HEK293 (cell line): Measurements from ENCODE around the gene GYS2.

Experiments used
- CTCF ChIA-PET: fragments of 350-600 bp; formaldehyde crosslinking; extraction: SDS; loops from one replicate; lab custom pipeline; 2021; ENCODE audit warnings: antibody characterized with exemption; lab: Yijun Ruan, JAX
- POLR2A ChIA-PET: fragments of 300-600 bp; formaldehyde crosslinking; extraction: SDS; loops from one replicate; lab custom pipeline; 2020; ENCODE audit warnings: antibody characterized with exemption, inconsistent platforms; lab: Yijun Ruan, JAX
- H3K27ac ChIP-seq: fragments of 200-500 bp; sonication (Bioruptor generic); 2 replicates; pipeline ENCODE4 v1.5.1; 2014; ENCODE audit warnings: low read depth, low read length, control low read depth, inconsistent platforms; ENCODE audit errors: extremely low read depth
- H3K36me3 ChIP-seq, 2 experiments: fragments of 200-500 bp in 1 of 2; sonication (Bioruptor generic) in 1 of 2; 1 replicate in 1 of 2; 2 replicates in 1 of 2; pipeline ENCODE4 v1.5.1; 2014 to 2017; ENCODE audit warnings: inconsistent platforms in 2 of 2, low read length in 2 of 2; ENCODE audit not compliant: control insufficient read depth in 2 of 2, insufficient read depth in 1 of 2
- H3K4me1 ChIP-seq: fragments of 200-500 bp; sonication (Bioruptor generic); 2 replicates; pipeline ENCODE4 v1.5.1; 2014; ENCODE audit warnings: mild to moderate bottlenecking, low read length, inconsistent platforms; ENCODE audit not compliant: control insufficient read depth, insufficient read depth
- H3K4me3 ChIP-seq: 2 replicates; pipeline ENCODE4 v1.5.1; 2011; ENCODE audit warnings: low read depth, mild to moderate bottlenecking, control low read depth, low read length, moderate library complexity
- H3K9me3 ChIP-seq: fragments of 200-500 bp; sonication (Bioruptor generic); 2 replicates; pipeline ENCODE4 v1.5.1; 2014; ENCODE audit warnings: low read depth, low read length, inconsistent platforms; ENCODE audit not compliant: control insufficient read depth, insufficient read depth
- GLIS1 ChIP-seq: fragments of 450-650 bp; formaldehyde crosslinking; IDR thresholded peaks from 2 replicates; pipeline ENCODE4 v1.5.1; 2016; ENCODE audit warnings: missing biosample characterization, missing genetic modification characterization
- GLIS2 ChIP-seq: fragments of 450-650 bp; formaldehyde crosslinking; IDR thresholded peaks from 2 replicates; pipeline ENCODE4 v1.5.1; 2016; ENCODE audit warnings: missing biosample characterization, missing genetic modification characterization
- REPIN1 ChIP-seq: fragments of 450-650 bp; formaldehyde crosslinking; IDR thresholded peaks from 2 replicates; pipeline ENCODE4 v1.5.1; 2017; ENCODE audit warnings: missing biosample characterization, missing genetic modification characterization, low read depth
- SALL2 ChIP-seq: fragments of 450-650 bp; formaldehyde crosslinking; IDR thresholded peaks from 2 replicates; pipeline ENCODE4 v1.5.0; 2017; ENCODE audit warnings: missing biosample characterization, mild to moderate bottlenecking, missing genetic modification characterization, borderline replicate concordance
- TRIM28 ChIP-seq: IDR thresholded peaks from 2 replicates; pipeline ENCODE4 v1.6.1; 2011; ENCODE audit warnings: low read length, control low read depth, borderline replicate concordance
- YY2 ChIP-seq: fragments of 450-650 bp; formaldehyde crosslinking; IDR thresholded peaks from 2 replicates; pipeline ENCODE4 v1.5.1; 2016; ENCODE audit warnings: missing biosample characterization, missing genetic modification characterization
- ZIC2 ChIP-seq: fragments of 450-650 bp; formaldehyde crosslinking; IDR thresholded peaks from 2 replicates; pipeline ENCODE4 v1.5.1; 2016; ENCODE audit warnings: missing biosample characterization, missing genetic modification characterization
- ZNF140 ChIP-seq: fragments of 450-650 bp; formaldehyde crosslinking; IDR thresholded peaks from 2 replicates; pipeline ENCODE4 v1.5.1; 2016; ENCODE audit warnings: missing biosample characterization, missing genetic modification characterization
- ZNF157 ChIP-seq: fragments of 450-650 bp; formaldehyde crosslinking; IDR thresholded peaks from 2 replicates; pipeline ENCODE4 v1.5.1; 2016; ENCODE audit warnings: missing biosample characterization, missing genetic modification characterization
- ZNF174 ChIP-seq: fragments of 450-650 bp; formaldehyde crosslinking; IDR thresholded peaks from 2 replicates; pipeline ENCODE4 v1.5.0; 2017; ENCODE audit warnings: missing biosample characterization, mild to moderate bottlenecking, missing genetic modification characterization
- ZNF473 ChIP-seq: fragments of 450-650 bp; formaldehyde crosslinking; IDR thresholded peaks from 2 replicates; pipeline ENCODE4 v1.5.1; 2017; ENCODE audit warnings: missing biosample characterization, missing genetic modification characterization
- ZNF501 ChIP-seq: fragments of 450-650 bp; formaldehyde crosslinking; IDR thresholded peaks from 2 replicates; pipeline ENCODE4 v1.5.1; 2016; ENCODE audit warnings: missing biosample characterization, missing genetic modification characterization
- ZNF555 ChIP-seq: fragments of 450-650 bp; formaldehyde crosslinking; conservative IDR thresholded peaks from 2 replicates; pipeline ENCODE4 v1.5.1; 2017; ENCODE audit warnings: missing biosample characterization, mild to moderate bottlenecking, missing genetic modification characterization, inconsistent platforms
- ZNF561 ChIP-seq: fragments of 450-650 bp; IDR thresholded peaks from 2 replicates; pipeline ENCODE4 v1.5.1; 2018; ENCODE audit warnings: missing biosample characterization, missing genetic modification characterization, borderline replicate concordance
- ZNF610 ChIP-seq: fragments of 450-650 bp; formaldehyde crosslinking; IDR thresholded peaks from 2 replicates; pipeline ENCODE4 v1.5.1; 2016; ENCODE audit warnings: missing biosample characterization, missing genetic modification characterization, borderline replicate concordance
- ZNF677 ChIP-seq: fragments of 450-650 bp; IDR thresholded peaks from 2 replicates; pipeline ENCODE4 v1.5.0; 2018; ENCODE audit warnings: missing biosample characterization, mild to moderate bottlenecking, missing genetic modification characterization, moderate library complexity
- ZNF747 ChIP-seq: fragments of 450-650 bp; formaldehyde crosslinking; IDR thresholded peaks from 2 replicates; pipeline ENCODE4 v1.5.1; 2016; ENCODE audit warnings: missing biosample characterization, missing genetic modification characterization
- TF ChIP-seq, protein P1 (sequence below): fragments of 450-650 bp; formaldehyde crosslinking; IDR thresholded peaks from 2 replicates; pipeline ENCODE4 v1.5.1; 2016; ENCODE audit warnings: missing biosample characterization, missing genetic modification characterization
- TF ChIP-seq, protein P2 (sequence below): fragments of 450-650 bp; formaldehyde crosslinking; IDR thresholded peaks from 2 replicates; pipeline ENCODE4 v1.5.1; 2016; ENCODE audit warnings: missing biosample characterization, missing genetic modification characterization
- TF ChIP-seq, protein P3 (sequence below): fragments of 450-650 bp; formaldehyde crosslinking; IDR thresholded peaks from 2 replicates; pipeline ENCODE4 v1.5.1; 2017; ENCODE audit warnings: missing biosample characterization, missing genetic modification characterization
- TF ChIP-seq, protein P4 (sequence below): fragments of 450-650 bp; formaldehyde crosslinking; IDR thresholded peaks from 2 replicates; pipeline ENCODE4 v1.5.1; 2016; ENCODE audit warnings: missing biosample characterization, missing genetic modification characterization, borderline replicate concordance
- TF ChIP-seq, protein P5 (sequence below): fragments of 450-650 bp; formaldehyde crosslinking; IDR thresholded peaks from 2 replicates; pipeline ENCODE4 v1.5.1; 2016; ENCODE audit warnings: missing biosample characterization, missing genetic modification characterization

Gene GYS2

DNA sequence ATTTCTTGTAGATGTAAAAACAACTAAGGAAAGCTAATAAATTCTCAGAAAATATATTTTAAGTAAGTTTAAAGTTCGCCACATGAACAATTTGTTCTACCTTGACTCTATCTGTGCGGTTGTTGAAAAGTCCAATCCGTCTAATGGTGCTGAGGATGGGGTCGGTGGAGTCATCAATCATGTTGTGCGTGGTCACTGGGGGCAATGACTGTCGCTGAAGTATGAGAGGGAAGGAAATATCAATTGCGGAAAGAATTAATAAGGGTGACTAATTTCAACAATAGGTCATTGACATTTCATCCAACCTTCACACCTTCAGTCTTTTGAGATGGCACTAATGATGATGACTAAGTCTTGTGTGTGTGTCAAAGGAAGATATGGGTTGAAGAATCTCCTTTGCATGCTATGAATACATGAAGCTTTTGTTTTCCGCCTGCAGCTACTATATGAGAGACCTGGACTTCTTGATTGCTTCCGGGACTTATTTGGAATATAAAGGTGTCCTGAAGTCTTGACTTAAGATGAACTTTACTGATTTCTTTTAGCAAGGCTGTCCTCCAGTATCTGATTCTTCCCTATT is 46.5 kb downstream of the GYS2 start:
- POLR2A ChIA-PET, result no interaction called here
- Histone ChIP-seq H3K9me3 (no peaks in the 10 kb centered on the region), H3K27ac (no peak overlapping the region), H3K36me3 (no peaks in the 10 kb centered on the region), H3K4me1 (no peaks in the 10 kb centered on the region), H3K4me3 (no peak overlapping the region)
- CTCF ChIA-PET, result no interaction called here
- no peak for TF ChIP-seq ZNF561
- TF ChIP-seq, protein P1, sequence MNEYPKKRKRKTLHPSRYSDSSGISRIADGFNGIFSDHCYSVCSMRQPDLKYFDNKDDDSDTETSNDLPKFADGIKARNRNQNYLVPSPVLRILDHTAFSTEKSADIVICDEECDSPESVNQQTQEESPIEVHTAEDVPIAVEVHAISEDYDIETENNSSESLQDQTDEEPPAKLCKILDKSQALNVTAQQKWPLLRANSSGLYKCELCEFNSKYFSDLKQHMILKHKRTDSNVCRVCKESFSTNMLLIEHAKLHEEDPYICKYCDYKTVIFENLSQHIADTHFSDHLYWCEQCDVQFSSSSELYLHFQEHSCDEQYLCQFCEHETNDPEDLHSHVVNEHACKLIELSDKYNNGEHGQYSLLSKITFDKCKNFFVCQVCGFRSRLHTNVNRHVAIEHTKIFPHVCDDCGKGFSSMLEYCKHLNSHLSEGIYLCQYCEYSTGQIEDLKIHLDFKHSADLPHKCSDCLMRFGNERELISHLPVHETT (tag by site-specific recombination), result no peak
- TF ChIP-seq, protein P2, sequence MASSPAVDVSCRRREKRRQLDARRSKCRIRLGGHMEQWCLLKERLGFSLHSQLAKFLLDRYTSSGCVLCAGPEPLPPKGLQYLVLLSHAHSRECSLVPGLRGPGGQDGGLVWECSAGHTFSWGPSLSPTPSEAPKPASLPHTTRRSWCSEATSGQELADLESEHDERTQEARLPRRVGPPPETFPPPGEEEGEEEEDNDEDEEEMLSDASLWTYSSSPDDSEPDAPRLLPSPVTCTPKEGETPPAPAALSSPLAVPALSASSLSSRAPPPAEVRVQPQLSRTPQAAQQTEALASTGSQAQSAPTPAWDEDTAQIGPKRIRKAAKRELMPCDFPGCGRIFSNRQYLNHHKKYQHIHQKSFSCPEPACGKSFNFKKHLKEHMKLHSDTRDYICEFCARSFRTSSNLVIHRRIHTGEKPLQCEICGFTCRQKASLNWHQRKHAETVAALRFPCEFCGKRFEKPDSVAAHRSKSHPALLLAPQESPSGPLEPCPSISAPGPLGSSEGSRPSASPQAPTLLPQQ (tag by site-specific recombination), result no peak
- TF ChIP-seq, protein P3, sequence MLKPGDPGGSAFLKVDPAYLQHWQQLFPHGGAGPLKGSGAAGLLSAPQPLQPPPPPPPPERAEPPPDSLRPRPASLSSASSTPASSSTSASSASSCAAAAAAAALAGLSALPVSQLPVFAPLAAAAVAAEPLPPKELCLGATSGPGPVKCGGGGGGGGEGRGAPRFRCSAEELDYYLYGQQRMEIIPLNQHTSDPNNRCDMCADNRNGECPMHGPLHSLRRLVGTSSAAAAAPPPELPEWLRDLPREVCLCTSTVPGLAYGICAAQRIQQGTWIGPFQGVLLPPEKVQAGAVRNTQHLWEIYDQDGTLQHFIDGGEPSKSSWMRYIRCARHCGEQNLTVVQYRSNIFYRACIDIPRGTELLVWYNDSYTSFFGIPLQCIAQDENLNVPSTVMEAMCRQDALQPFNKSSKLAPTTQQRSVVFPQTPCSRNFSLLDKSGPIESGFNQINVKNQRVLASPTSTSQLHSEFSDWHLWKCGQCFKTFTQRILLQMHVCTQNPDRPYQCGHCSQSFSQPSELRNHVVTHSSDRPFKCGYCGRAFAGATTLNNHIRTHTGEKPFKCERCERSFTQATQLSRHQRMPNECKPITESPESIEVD (tag by site-specific recombination), result no peak
- no peak for TF ChIP-seq SALL2 (tag by site-specific recombination)
- no peak for TF ChIP-seq REPIN1
- TF ChIP-seq, protein P4, sequence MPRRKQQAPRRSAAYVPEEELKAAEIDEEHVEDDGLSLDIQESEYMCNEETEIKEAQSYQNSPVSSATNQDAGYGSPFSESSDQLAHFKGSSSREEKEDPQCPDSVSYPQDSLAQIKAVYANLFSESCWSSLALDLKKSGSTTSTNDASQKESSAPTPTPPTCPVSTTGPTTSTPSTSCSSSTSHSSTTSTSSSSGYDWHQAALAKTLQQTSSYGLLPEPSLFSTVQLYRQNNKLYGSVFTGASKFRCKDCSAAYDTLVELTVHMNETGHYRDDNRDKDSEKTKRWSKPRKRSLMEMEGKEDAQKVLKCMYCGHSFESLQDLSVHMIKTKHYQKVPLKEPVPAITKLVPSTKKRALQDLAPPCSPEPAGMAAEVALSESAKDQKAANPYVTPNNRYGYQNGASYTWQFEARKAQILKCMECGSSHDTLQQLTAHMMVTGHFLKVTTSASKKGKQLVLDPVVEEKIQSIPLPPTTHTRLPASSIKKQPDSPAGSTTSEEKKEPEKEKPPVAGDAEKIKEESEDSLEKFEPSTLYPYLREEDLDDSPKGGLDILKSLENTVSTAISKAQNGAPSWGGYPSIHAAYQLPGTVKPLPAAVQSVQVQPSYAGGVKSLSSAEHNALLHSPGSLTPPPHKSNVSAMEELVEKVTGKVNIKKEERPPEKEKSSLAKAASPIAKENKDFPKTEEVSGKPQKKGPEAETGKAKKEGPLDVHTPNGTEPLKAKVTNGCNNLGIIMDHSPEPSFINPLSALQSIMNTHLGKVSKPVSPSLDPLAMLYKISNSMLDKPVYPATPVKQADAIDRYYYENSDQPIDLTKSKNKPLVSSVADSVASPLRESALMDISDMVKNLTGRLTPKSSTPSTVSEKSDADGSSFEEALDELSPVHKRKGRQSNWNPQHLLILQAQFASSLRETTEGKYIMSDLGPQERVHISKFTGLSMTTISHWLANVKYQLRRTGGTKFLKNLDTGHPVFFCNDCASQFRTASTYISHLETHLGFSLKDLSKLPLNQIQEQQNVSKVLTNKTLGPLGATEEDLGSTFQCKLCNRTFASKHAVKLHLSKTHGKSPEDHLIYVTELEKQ (tag by site-specific recombination), result no peak
- no peak for TF ChIP-seq ZNF174 (tag by site-specific recombination)

DNA sequence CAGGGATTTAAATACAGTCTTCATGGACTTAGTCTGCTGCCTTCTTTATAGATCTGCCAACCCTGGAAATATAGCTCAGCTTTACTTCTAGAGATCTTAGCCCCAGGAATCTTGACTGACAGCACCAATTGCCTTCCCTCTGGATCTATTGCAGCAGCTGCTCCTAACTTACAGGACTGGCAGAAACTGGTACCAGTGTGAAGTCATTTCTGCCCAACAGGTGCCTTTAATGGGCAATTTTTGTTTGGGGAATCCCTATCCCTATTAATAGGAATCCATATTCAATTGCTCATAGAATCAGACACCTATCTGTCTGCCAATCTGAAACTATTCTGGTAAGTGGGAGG is 51.3 kb downstream of the GYS2 start:
- Histone ChIP-seq H3K27ac (no peak overlapping the region), H3K4me1 (no peaks in the 10 kb centered on the region), H3K9me3 (no peaks in the 10 kb centered on the region), H3K36me3 (no peaks in the 10 kb centered on the region), H3K4me3 (no peak overlapping the region)
- CTCF ChIA-PET, result interaction anchor here (1.2 kb wide), 1 partner anchor 9 kb away, joined by 5 read pairs; no protein-coding TSS in a partner anchor
- POLR2A ChIA-PET, result no interaction called here
- TF ChIP-seq ZNF140 (tag by site-specific recombination) (no peak), ZNF610 (tag by site-specific recombination) (no peak), ZNF501 (tag by site-specific recombination) (no peak), TRIM28 (no peak), GLIS2 (tag by site-specific recombination) (no peak), ZNF555 (tag by site-specific recombination) (no peak), GLIS1 (tag by site-specific recombination) (no peak), ZNF747 (no peak), ZIC2 (tag by site-specific recombination) (no peak), ZNF157 (no peak), ZNF677 (tag by site-specific recombination) (no peak), YY2 (no peak), ZNF473 (tag by site-specific recombination) (no peak)
- TF ChIP-seq, protein P5, sequence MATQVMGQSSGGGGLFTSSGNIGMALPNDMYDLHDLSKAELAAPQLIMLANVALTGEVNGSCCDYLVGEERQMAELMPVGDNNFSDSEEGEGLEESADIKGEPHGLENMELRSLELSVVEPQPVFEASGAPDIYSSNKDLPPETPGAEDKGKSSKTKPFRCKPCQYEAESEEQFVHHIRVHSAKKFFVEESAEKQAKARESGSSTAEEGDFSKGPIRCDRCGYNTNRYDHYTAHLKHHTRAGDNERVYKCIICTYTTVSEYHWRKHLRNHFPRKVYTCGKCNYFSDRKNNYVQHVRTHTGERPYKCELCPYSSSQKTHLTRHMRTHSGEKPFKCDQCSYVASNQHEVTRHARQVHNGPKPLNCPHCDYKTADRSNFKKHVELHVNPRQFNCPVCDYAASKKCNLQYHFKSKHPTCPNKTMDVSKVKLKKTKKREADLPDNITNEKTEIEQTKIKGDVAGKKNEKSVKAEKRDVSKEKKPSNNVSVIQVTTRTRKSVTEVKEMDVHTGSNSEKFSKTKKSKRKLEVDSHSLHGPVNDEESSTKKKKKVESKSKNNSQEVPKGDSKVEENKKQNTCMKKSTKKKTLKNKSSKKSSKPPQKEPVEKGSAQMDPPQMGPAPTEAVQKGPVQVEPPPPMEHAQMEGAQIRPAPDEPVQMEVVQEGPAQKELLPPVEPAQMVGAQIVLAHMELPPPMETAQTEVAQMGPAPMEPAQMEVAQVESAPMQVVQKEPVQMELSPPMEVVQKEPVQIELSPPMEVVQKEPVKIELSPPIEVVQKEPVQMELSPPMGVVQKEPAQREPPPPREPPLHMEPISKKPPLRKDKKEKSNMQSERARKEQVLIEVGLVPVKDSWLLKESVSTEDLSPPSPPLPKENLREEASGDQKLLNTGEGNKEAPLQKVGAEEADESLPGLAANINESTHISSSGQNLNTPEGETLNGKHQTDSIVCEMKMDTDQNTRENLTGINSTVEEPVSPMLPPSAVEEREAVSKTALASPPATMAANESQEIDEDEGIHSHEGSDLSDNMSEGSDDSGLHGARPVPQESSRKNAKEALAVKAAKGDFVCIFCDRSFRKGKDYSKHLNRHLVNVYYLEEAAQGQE, result no peak
